ENCODE measurements around the gene METTL13. TPM values are rescaled to one million over a fixed set of nuclear protein-coding genes. Genes with fewer than 3 reads are reported as not detected.

The METTL13 gene
- total RNA-seq, 1 donor from 2014 or later, result 39.8 TPM

DNA sequence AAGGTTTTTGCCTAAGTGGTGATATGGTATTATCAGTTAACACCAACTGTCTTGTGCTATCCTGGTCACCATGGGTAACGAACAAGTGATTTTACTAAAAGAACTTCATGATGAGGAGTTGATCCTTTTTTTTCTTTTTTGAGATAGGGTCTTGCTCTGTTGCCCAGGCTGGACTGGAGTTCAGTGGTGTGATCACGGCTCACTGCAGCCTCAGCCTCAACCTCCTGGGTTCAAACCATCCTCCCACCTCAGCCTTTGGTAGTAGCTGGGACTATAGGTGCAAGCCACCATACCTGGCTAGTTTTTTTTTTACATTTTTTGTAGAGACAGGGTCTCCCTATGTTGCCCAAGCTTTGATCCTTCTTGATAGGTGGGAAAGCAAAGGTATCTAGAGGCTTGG, 5.1 kb downstream of the METTL13 start:
- DNase-seq (ENCODE audit: extremely low spot score, unreplicated experiment), result no peak
- H3K4me1 Mint-ChIP-seq (ENCODE audit: unreplicated experiment), result peaks cover 27% of the 10 kb centered on the region
- no peaks in the 10 kb centered on the region for H3K27me3 Mint-ChIP-seq
- H3K36me3 Mint-ChIP-seq, result peaks cover 36% of the 10 kb centered on the region
- H3K9me3 Mint-ChIP-seq, result no peaks in the 10 kb centered on the region
- no peak for TF ChIP-seq CTCF (conservative IDR thresholded peaks at IDR 0.05)
- H3K4me3 Mint-ChIP-seq, result no peak overlapping the region
- H3K27ac Mint-ChIP-seq, result no peak overlapping the region

DNA sequence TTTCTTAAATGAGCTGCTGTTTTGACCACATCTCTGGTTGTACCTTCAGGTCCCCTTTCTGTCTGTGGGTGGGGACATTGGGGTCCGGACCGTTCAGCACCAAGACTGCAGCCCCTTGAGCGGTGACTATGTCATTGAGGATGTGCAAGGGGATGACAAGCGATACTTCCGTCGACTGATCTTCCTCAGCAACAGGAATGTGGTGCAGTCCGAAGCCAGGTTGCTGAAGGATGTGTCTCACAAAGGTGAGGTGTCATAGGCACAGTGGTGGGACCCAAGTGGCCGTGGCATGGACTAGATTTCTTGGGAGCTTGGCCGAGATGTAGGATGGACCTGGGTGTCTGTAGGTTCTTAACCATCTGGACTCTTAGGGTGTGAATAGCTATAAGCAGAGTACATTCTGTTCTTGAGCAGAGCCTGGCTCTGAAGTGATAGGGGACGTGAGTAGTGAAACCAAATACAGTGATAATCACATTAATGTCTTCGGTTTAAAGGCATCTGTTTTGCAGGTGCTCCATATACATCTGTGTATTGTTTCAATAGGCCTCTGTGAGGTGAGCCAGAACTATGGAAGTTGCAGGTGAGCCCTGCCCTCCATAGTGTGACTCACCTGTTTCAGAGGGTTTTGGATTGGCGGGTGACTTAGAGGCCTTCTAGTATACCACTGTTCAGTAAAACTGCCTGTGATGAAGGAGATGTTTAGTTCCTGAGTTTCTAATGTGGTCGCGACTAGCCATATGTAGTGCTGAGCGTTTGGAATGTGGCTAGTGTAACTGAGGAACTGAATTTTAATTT, 6.4 kb downstream of the METTL13 start:
- Mint-ChIP-seq H3K4me3 (no peak overlapping the region), H3K4me1 (ENCODE audit: unreplicated experiment) (peaks cover 17% of the 10 kb centered on the region), H3K27me3 (no peaks in the 10 kb centered on the region), H3K36me3 (peaks cover 34% of the 10 kb centered on the region), H3K27ac (no peak overlapping the region), H3K9me3 (no peaks in the 10 kb centered on the region)
- DNase-seq (ENCODE audit: extremely low spot score, unreplicated experiment), result no peak
- TF ChIP-seq CTCF (conservative IDR thresholded peaks at IDR 0.05), result no peak

- peaks cover 31% of the 10 kb centered on the region for H3K36me3 Mint-ChIP-seq
- no peak overlapping the region for H3K4me3 Mint-ChIP-seq
Observed at GRCh38 chr1:171788696-171789095, 7.2 kb downstream of the METTL13 start.

GRCh38 chr1:171790318-171790717, 8.9 kb downstream of the METTL13 start:
- Mint-ChIP-seq H3K27ac (no peak overlapping the region), H3K4me3 (no peak overlapping the region), H3K4me1 (ENCODE audit: unreplicated experiment) (peaks cover under 1% of the 10 kb centered on the region), H3K36me3 (peaks cover 30% of the 10 kb centered on the region), H3K27me3 (no peaks in the 10 kb centered on the region), H3K9me3 (no peaks in the 10 kb centered on the region)
- no peak for TF ChIP-seq CTCF (conservative IDR thresholded peaks at IDR 0.05)
- no peak for DNase-seq (ENCODE audit: extremely low spot score, unreplicated experiment)

More at GRCh38 chr1:171788696-171789095, 7.2 kb downstream of the METTL13 start:
- H3K27me3 Mint-ChIP-seq, result no peaks in the 10 kb centered on the region
- peaks cover 11% of the 10 kb centered on the region for H3K4me1 Mint-ChIP-seq (ENCODE audit: unreplicated experiment)
- no peaks in the 10 kb centered on the region for H3K9me3 Mint-ChIP-seq
- no peak for TF ChIP-seq CTCF (conservative IDR thresholded peaks at IDR 0.05)
- DNase-seq (ENCODE audit: extremely low spot score, unreplicated experiment), result no peak
- H3K27ac Mint-ChIP-seq, result no peak overlapping the region

GRCh38 chr1:171792656-171793369, 11.4 kb downstream of the METTL13 start:
- no peak overlapping the region for H3K27ac Mint-ChIP-seq
- H3K27me3 Mint-ChIP-seq, result no peaks in the 10 kb centered on the region
- H3K9me3 Mint-ChIP-seq, result no peaks in the 10 kb centered on the region
- DNase-seq (ENCODE audit: extremely low spot score, unreplicated experiment), result no peak
- H3K4me1 Mint-ChIP-seq (ENCODE audit: unreplicated experiment), result no peaks in the 10 kb centered on the region
- no peak for TF ChIP-seq CTCF (conservative IDR thresholded peaks at IDR 0.05)
- H3K4me3 Mint-ChIP-seq, result no peak overlapping the region
- H3K36me3 Mint-ChIP-seq, result peaks cover 21% of the 10 kb centered on the region

Measured in type B pancreatic cell (in vitro differentiated cells).